MM.1S (cell line): ENCODE results near the gene IMMP2L.

Source experiments
- CTCF ChIP-seq: fragments of 300-600 bp; sonication (generic); IDR thresholded peaks from 2 replicates; pipeline ENCODE4 v1.5.1; 2016; ENCODE audit warnings: antibody characterized with exemption, low read length, mixed read lengths
- EZH2 ChIP-seq: fragments of 300-600 bp; sonication (generic); optimal IDR thresholded peaks from 2 replicates; pipeline ENCODE3; 2017; ENCODE audit warnings: low read depth, mild to moderate bottlenecking, antibody characterized with exemption, low read length, mixed read lengths

- TF ChIP-seq CTCF: no peak
- TF ChIP-seq EZH2: no peak
These were observed 916.7 kb downstream of the IMMP2L start for GRCh38 chr7:110645616-110646015.
